Myocyte (in vitro differentiated cells): Measurements from ENCODE around the gene ABCG5. TPM values are rescaled to one million over a fixed set of nuclear protein-coding genes. Genes with fewer than 3 reads are reported as not detected.

Experiments
- DNase-seq: peaks from one replicate; pipeline ENCODE4 v3.0.0-alpha.2; 2012; ENCODE audit warnings: low read depth
- total RNA-seq: library from RNA; depleted of rRNA; stranded (reverse); fragments of >200 nt; gene quantifications from 2 replicates; pipeline ENCODE4 v1.2.3, GENCODE V29; 2014

ABCG5 gene
- total RNA-seq, 1 donor from 2014 or later = not detected

GRCh38 chr2:43810888-43811287, 27.8 kb downstream of the ABCG5 start:
- DNase-seq = no peak

- no peak for DNase-seq
These were observed 28.2 kb downstream of the ABCG5 start for GRCh38 chr2:43810452-43810851.

- DNase-seq = no peak
These were observed 32.0 kb downstream of the ABCG5 start for GRCh38 chr2:43806719-43807031.

- no peak for DNase-seq
These were observed 35.5 kb downstream of the ABCG5 start for GRCh38 chr2:43803113-43803512.

GRCh38 chr2:43802135-43802534, 36.5 kb downstream of the ABCG5 start:
- no peak for DNase-seq

GRCh38 chr2:43800894-43801293, 37.7 kb downstream of the ABCG5 start:
- DNase-seq = no peak

GRCh38 chr2:43798300-43798699, 40.3 kb downstream of the ABCG5 start:
- no peak for DNase-seq

GRCh38 chr2:43796206-43796605, 42.4 kb downstream of the ABCG5 start:
- no peak for DNase-seq

- no peak for DNase-seq
These were observed 43.7 kb downstream of the ABCG5 start for GRCh38 chr2:43794956-43795355.

GRCh38 chr2:43792653-43793052, 46.0 kb downstream of the ABCG5 start:
- DNase-seq = no peak

GRCh38 chr2:43791035-43791765, 47.4 kb downstream of the ABCG5 start:
- no peak for DNase-seq

GRCh38 chr2:43790147-43790546, 48.5 kb downstream of the ABCG5 start:
- no peak for DNase-seq

- DNase-seq = no peak
These were observed 50.0 kb downstream of the ABCG5 start for GRCh38 chr2:43788646-43789045.

- no peak for DNase-seq
These were observed 50.7 kb downstream of the ABCG5 start for GRCh38 chr2:43787895-43788294.

GRCh38 chr2:43778233-43778632, 60.4 kb downstream of the ABCG5 start:
- no peak for DNase-seq

GRCh38 chr2:43777306-43777926, 61.2 kb downstream of the ABCG5 start:
- no peak for DNase-seq

- no peak for DNase-seq
These were observed 62.3 kb downstream of the ABCG5 start for GRCh38 chr2:43776324-43776723.

- DNase-seq = no peak
These were observed 64.0 kb downstream of the ABCG5 start for GRCh38 chr2:43774617-43775016.

GRCh38 chr2:43773876-43774613, 64.6 kb downstream of the ABCG5 start, which contains the start of gene DYNC2LI1:
TSS of gene DYNC2LI1 (plus strand) at chr2:43774039. CDS start at chr2:43774139, 100 bp downstream.
- DNase-seq = peak; percentile 94

- DNase-seq = peak; percentile 2
These were observed 72.6 kb downstream of the ABCG5 start for GRCh38 chr2:43766006-43766405.

GRCh38 chr2:43764086-43764705, 74.4 kb downstream of the ABCG5 start:
- peak; percentile 10 for DNase-seq

GRCh38 chr2:43763091-43763490, 75.5 kb downstream of the ABCG5 start:
- no peak for DNase-seq
